ENCODE measurements around the gene ECHDC3.
"Not testable (repeated sequence)": the region's sequence is repeated elsewhere in the genome, so short reads cannot be mapped to it uniquely, and the experiment has no call there.

ECHDC3 gene

DNA sequence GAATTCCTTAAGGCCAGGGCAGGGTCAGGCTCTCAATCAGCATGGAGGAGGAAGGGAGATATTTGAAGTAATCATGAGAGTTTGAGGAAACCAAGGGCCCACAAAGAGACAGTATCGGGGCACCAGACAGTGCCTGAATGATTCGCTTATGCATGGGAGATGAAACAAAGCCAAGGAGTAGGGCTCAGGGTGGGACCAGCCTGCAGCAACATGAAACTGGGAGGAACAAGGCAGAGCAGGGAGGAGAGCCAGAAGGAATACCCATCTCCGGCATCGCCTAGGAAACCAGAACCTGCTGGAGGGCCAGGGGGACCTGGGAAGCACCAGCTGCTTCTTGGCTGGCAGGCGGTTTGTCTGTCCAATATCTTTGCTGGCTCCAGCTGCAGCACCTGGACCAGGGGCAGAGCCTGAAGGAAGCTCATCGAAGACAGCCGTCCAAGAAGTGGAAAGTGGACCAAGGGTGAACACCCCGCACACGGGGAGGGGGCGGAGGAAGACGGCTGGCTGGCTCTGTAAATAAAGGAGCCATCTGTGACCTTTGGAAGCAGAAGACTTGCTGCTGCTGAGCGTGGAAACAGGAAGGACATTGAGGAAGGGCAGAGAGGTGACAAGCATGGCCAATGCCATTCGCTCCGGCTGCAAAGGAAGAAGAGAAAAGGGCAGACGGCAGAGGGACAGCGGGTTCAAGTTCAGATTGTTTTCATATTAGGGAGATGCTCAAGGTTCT is 34.4 kb upstream of the ECHDC3 start:
- Mint-ChIP-seq H3K36me3 (ENCODE audit: low read depth) (no peaks in the 10 kb centered on the region), H3K4me1 (ENCODE audit: low read depth) (peaks cover 62% of the 10 kb centered on the region), H3K4me3 (no peak overlapping the region), H3K27me3 (peaks cover 59% of the 10 kb centered on the region), H3K27ac (peak overlapping the region; percentile 5), H3K9me3 (no peaks in the 10 kb centered on the region)
- intact Hi-C loops (cut with micrococcal nuclease): no loop called here

DNA sequence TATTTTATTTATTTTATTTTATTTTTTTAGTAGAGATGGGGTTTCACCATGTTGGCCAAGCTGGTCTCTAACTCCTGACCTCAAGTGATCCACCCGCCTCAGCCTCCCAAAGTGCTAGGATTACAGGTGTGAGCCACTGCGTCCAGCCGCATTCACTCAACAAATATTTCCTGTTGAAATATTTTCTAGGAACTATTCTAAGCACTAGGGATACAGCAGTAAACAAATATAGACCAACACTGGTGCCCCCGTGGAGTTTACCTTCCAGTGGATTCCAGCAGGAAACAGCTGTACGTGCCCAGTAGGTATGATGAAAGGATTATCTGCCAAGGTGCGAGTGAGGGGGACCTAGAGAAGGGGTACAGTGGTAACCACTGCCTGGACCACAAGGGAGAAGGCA is 33.4 kb upstream of the ECHDC3 start:
- H3K36me3 Mint-ChIP-seq (ENCODE audit: low read depth); H3K4me3 Mint-ChIP-seq; H3K9me3 Mint-ChIP-seq; H3K27ac Mint-ChIP-seq; intact Hi-C loops (cut with micrococcal nuclease): not testable (repeated sequence)
- H3K4me1 Mint-ChIP-seq (ENCODE audit: low read depth): peaks cover 69% of the 10 kb centered on the region
- peaks cover 58% of the 10 kb centered on the region for H3K27me3 Mint-ChIP-seq

DNA sequence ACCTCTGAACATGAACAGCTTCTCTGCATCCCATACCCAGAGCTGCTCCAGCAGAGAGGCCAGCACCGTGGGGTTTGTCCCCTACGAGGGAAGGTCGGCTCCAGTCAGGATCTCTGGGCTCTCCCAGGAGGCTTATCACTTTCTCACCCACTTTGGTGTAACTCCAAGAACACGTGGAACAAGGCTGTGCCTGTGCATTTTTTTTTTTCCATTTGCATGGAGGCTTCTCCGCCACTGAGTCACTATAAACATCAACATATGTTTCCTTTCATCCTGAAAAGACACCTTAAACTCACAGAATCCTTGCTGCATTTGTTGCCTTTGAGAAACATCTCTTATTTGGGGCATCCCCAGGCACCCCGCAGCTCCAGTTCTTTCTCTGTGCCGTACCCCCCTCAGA is 29.4 kb upstream of the ECHDC3 start:
- H3K36me3 Mint-ChIP-seq (ENCODE audit: low read depth): no peaks in the 10 kb centered on the region
- H3K4me3 Mint-ChIP-seq: no peak overlapping the region
- intact Hi-C loops (cut with micrococcal nuclease): loop anchor here (10.0 kb wide), 1 partner anchor 48 kb away; no protein-coding TSS in a partner anchor
- peaks cover 63% of the 10 kb centered on the region for H3K4me1 Mint-ChIP-seq (ENCODE audit: low read depth)
- no peak overlapping the region for H3K27ac Mint-ChIP-seq
- H3K9me3 Mint-ChIP-seq: peaks cover 14% of the 10 kb centered on the region
- H3K27me3 Mint-ChIP-seq: peaks cover 46% of the 10 kb centered on the region

DNA sequence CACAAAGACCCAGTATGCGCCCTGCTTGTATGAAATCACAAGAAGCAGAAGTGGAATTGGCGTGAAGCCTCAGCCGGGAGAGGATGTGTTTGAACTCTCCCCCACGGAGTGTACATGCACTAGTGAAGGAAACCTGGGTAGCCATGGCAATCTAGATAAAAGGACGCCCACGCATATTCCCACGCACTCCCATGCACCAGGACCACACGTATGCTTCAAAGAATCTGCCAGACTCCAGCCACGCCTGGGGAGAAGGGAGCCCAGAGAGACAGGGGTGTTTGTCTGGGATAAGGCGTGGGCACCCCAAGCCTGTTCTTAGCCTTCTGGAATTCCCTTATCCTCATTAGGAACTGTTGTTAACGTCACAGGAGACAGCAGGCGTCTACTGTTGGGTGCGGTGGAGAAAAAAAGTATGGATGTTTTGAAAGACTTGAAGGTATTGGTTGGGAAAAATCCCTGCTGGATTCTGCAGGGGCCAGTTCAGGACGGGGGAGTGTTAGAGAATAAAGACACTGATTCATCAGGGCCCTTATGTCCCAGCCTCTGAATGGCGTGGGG is 28.9 kb upstream of the ECHDC3 start:
- peaks cover 14% of the 10 kb centered on the region for H3K9me3 Mint-ChIP-seq
- no peak overlapping the region for H3K27ac Mint-ChIP-seq
- intact Hi-C loops (cut with micrococcal nuclease): loop anchor here (10.0 kb wide), 1 partner anchor 48 kb away; no protein-coding TSS in a partner anchor
- H3K4me3 Mint-ChIP-seq: no peak overlapping the region
- H3K27me3 Mint-ChIP-seq: peaks cover 41% of the 10 kb centered on the region
- no peaks in the 10 kb centered on the region for H3K36me3 Mint-ChIP-seq (ENCODE audit: low read depth)
- H3K4me1 Mint-ChIP-seq (ENCODE audit: low read depth): peaks cover 63% of the 10 kb centered on the region

DNA sequence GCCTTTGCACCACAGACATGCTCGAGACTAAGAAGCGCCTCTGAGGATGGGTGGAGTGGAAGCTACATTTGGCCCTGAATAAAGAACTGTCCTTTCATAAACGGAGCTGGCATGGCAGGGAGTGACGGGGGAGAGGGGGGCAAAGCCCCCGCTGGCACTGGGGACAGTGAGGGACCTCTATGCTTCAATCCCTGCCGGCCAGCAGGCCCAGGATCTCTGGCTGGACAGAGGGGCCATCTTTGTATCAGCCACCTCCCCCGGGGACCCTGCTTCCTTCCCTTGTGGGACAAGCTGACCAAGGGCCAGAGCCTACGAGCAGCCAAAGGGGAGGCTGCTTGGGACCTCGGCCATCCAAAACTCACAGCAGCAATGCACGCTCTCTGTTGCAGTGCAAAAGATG is 28.2 kb upstream of the ECHDC3 start:
- Mint-ChIP-seq H3K4me3 (no peak overlapping the region), H3K27me3 (peaks cover 41% of the 10 kb centered on the region), H3K4me1 (ENCODE audit: low read depth) (peaks cover 66% of the 10 kb centered on the region), H3K9me3 (peaks cover 14% of the 10 kb centered on the region), H3K36me3 (ENCODE audit: low read depth) (no peaks in the 10 kb centered on the region), H3K27ac (no peak overlapping the region)
- intact Hi-C loops (cut with micrococcal nuclease): loop anchor here (10.0 kb wide), 1 partner anchor 49 kb away; no protein-coding TSS in a partner anchor

DNA sequence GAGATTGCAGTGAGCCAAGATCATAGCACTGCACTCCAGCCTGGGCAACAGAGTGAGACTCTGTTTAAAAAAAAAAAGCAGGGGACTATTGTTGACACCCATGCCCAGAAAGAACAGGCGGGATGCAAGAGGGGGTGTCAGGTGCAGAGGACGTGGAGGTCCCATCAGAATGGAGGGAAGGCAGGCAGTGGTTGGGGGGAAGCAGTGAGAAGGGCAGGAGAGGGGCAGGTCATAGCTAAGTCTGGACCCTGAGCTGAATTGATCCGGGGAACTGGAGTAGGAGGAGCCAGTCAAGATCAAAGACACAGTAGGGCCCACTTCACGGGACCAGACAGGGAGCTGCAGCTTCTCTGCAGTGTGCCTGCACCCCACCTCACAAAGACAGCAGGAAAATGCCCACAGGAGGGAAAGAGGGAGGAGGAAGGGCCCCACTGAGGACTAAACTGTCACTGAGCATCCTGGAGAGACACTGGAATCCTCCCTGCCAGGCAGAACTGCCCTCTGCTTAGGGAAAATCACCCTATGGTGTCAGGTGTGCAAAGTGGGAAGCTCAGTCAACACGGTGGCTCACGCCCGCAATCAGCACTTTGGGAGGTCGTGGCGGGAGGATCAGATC is 27.3 kb upstream of the ECHDC3 start:
- Mint-ChIP-seq H3K36me3 (ENCODE audit: low read depth) (no peaks in the 10 kb centered on the region), H3K4me1 (ENCODE audit: low read depth) (peaks cover 75% of the 10 kb centered on the region), H3K27ac (peak overlapping the region; percentile 41), H3K9me3 (peaks cover 14% of the 10 kb centered on the region), H3K27me3 (peaks cover 33% of the 10 kb centered on the region), H3K4me3 (no peak overlapping the region)
- intact Hi-C loops (cut with micrococcal nuclease): loop anchor here (10.0 kb wide), 1 partner anchor 50 kb away; no protein-coding TSS in a partner anchor

DNA sequence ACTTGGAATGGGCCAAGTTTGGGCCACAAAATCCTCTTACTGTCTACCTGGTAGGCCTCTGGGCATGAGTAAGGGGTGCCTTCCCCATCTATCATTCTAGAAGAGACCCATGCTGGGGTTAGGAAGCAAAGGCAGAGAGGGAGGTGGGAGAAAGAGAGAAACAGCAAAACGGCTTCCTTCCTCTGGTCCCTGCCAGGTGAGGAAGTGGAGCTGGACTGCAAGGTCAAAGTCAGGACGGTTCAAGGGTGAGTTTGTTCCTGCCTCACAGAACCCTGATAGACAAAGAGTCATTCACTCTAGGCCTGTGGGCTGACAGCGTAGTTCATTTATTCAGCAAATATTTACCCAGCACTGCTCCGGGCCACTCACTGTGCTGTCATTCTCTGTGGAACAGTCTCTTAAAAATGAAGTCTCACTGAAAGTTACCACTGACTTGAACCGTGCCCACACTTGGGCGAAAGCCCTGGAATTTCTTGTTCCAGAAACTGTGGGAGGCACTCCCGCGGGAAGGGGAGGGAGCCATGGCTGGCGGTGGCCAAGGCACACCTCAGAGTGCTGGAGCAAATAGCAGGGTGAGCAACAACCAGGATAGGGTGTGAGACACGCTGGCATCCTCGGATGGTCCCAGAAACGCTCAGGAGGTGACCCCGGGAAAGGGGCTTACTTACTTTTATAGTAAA is 26.2 kb upstream of the ECHDC3 start:
- H3K27me3 Mint-ChIP-seq: peaks cover 29% of the 10 kb centered on the region
- no peaks in the 10 kb centered on the region for H3K36me3 Mint-ChIP-seq (ENCODE audit: low read depth)

DNA sequence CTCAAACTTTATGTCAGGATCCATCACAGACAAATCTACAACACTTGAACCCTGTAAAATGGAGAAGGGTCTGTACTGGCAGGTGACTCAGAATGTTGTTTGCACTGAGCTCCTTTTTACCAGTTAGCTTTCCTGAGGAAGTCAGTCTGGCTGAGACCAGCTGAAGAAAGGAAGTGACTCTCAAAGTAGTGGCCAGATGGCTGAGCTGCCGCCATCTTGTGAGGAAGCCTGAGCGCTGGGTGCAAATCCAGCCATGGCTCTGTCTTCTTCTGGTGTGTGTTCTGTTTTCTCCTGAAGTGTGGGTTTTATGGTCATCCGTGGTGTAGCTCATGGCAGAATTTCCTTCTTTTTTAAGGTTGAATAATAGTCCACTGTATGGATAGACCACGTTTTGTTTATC is 25.5 kb upstream of the ECHDC3 start:
- Mint-ChIP-seq H3K27me3 (peaks cover 33% of the 10 kb centered on the region), H3K9me3 (peaks cover 14% of the 10 kb centered on the region), H3K27ac (peak overlapping the region; percentile 66), H3K36me3 (ENCODE audit: low read depth) (no peaks in the 10 kb centered on the region), H3K4me1 (ENCODE audit: low read depth) (peaks cover 82% of the 10 kb centered on the region), H3K4me3 (no peak overlapping the region)
- intact Hi-C loops (cut with micrococcal nuclease): loop anchor here (10.0 kb wide), 1 partner anchor 52 kb away; no protein-coding TSS in a partner anchor

More for the DNA sequence above, 26.2 kb upstream of the ECHDC3 start:
- no peak overlapping the region for H3K4me3 Mint-ChIP-seq
- H3K27ac Mint-ChIP-seq: peak overlapping the region; percentile 9
- peaks cover 14% of the 10 kb centered on the region for H3K9me3 Mint-ChIP-seq
- peaks cover 78% of the 10 kb centered on the region for H3K4me1 Mint-ChIP-seq (ENCODE audit: low read depth)
- intact Hi-C loops (cut with micrococcal nuclease): loop anchor here (10.0 kb wide), 1 partner anchor 51 kb away; no protein-coding TSS in a partner anchor

DNA sequence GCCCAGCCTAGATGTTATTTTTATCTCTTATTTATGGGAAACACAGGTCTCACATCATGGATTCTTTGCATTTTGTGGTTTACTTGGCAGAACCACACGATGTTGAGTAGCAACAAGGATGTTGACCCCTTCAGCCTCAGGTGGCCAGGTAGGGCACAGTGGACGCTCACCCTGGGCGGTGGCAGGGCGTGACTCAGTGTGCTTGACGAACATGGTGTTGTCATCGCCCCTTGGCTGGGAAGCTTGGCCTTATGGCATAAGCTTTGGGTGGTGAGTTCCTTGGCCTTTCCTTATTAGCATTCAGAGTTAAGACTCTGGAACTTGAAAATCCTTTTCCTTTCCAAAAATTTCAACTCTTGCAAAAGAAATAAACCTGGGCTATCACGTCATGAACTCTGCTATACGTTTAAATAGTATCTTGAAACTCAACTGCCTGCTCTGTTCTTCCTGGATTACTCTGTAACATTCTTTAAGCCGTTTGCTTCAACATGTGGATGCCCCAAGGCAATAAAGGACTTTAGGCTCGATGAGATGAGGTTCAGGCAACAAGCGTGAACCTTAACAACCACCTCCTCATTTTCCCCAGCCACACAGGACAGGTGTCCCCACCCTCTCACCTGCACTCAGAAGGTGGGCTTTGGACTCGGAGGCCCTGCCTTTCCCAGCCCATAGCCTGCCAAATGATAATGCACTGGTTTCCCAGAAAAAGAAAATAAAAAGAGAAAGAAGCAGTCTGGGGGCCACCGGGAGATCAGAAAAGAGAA is 22.5 kb upstream of the ECHDC3 start:
- H3K4me3 Mint-ChIP-seq: peak overlapping the region; percentile 14
- intact Hi-C loops (cut with micrococcal nuclease): loop anchor here (2.0 to 10.0 kb wide), 5 partner anchors 32 to 205 kb away; partner anchors contain the start of gene USP6NL
- peaks cover 17% of the 10 kb centered on the region for H3K27me3 Mint-ChIP-seq
- no peaks in the 10 kb centered on the region for H3K36me3 Mint-ChIP-seq (ENCODE audit: low read depth)
- peak overlapping the region; percentile 84 for H3K27ac Mint-ChIP-seq
- H3K4me1 Mint-ChIP-seq (ENCODE audit: low read depth): peaks cover 68% of the 10 kb centered on the region
- peaks cover 14% of the 10 kb centered on the region for H3K9me3 Mint-ChIP-seq

DNA sequence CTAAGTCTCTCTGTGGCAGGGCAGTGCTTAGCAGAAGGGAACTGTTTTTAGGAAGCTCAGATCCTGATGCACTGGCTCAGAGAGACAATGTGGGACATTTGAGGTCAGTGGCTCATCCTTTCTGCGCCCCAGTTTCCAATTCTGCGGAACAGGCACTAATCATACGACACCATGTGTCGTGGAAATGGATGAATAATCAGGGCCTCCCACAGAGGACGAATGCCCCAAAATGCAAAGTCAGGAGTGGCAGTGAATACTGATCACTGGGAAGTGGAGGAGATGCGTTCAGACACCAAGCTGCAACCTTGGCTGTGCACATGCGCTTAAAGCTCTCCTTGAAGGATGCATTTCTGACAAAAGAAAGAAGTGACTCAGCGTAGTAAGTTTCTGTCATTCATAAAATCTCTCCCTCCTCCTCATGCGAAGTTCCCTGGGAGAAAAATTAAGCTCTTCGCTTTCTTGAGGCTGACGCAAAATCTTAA is 21.9 kb upstream of the ECHDC3 start:
- Mint-ChIP-seq H3K4me1 (ENCODE audit: low read depth) (peaks cover 70% of the 10 kb centered on the region), H3K27ac (peak overlapping the region; percentile 84), H3K36me3 (ENCODE audit: low read depth) (no peaks in the 10 kb centered on the region), H3K9me3 (peaks cover 14% of the 10 kb centered on the region), H3K27me3 (peaks cover 15% of the 10 kb centered on the region), H3K4me3 (peak overlapping the region; percentile 14)
- intact Hi-C loops (cut with micrococcal nuclease): loop anchor here (2.0 to 5.0 kb wide), 4 partner anchors 33 to 206 kb away; partner anchors contain the start of gene USP6NL

DNA sequence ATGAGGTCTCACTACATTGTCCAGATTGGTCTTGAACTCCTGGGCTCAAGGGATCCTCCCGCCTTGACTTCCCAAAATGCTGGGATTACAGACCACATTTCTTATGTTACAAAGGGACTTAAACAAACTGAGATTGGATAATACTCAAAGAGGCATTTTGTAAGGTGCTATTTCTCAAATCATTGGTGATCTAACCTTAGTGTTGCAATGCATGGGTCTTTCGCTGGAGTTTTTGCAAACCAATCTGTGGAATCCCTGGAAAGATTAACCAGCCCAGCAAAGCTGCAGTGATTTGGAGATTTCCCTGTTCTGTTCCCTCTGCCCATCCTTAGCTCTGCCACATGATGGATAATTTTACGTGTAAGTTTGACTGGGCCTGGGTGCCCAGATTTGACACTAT is 20.4 kb upstream of the ECHDC3 start:
- intact Hi-C loops (cut with micrococcal nuclease): loop anchor here (2.0 to 5.0 kb wide), 4 partner anchors 35 to 207 kb away; partner anchors contain the start of gene USP6NL
- Mint-ChIP-seq H3K27ac (no peak overlapping the region), H3K9me3 (peaks cover 9% of the 10 kb centered on the region), H3K4me1 (ENCODE audit: low read depth) (peaks cover 62% of the 10 kb centered on the region), H3K36me3 (ENCODE audit: low read depth) (no peaks in the 10 kb centered on the region), H3K4me3 (no peak overlapping the region), H3K27me3 (peaks cover 15% of the 10 kb centered on the region)

DNA sequence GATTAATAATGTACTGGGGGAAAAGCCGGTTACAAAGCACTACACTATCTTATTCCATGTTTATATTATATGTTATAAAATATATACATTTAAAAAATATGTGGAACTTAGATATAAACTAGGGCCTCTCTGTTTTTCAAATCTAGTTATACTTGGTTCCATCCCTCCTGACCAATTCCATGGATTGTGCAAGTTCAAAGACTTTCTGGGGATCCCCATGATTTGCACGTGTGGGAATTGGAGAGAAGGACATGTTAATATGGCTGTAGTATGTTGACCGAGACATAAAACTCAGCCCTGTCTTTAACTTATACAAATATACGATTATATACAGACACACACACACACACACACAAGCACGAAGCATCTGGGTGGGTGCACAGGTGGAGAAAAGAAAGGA is 18.8 kb upstream of the ECHDC3 start:
- Mint-ChIP-seq H3K4me3 (no peak overlapping the region), H3K36me3 (ENCODE audit: low read depth) (no peaks in the 10 kb centered on the region), H3K4me1 (ENCODE audit: low read depth) (peaks cover 49% of the 10 kb centered on the region), H3K9me3 (peaks cover 4% of the 10 kb centered on the region), H3K27me3 (peaks cover 21% of the 10 kb centered on the region), H3K27ac (no peak overlapping the region)
- intact Hi-C loops (cut with micrococcal nuclease): loop anchor here (5.0 kb wide), 3 partner anchors 36 to 111 kb away; partner anchors contain the start of gene USP6NL
